Umbilical cord (tissue), 2 donors: ENCODE measurements around the gene PPP2R2B. TPM values are rescaled to one million over a fixed set of nuclear protein-coding genes. Genes with fewer than 3 reads are reported as not detected.

Experiments used
- DNase-seq: peaks from one replicate; pipeline ENCODE4 v3.0.0-alpha.2; 2015; ENCODE audit warnings: low spot score
- total RNA-seq: library from RNA; depleted of rRNA; stranded (reverse); fragments of >200 nt; gene quantifications from one replicate; pipeline ENCODE4 v1.2.3, GENCODE V29; 2014; ENCODE audit warnings: low replicate concordance; ENCODE audit not compliant: insufficient read depth

Gene PPP2R2B
- total RNA-seq, 1 donor from 2014 or later = 5.1 TPM

- DNase-seq = no peak
Observed at GRCh38 chr5:146704949-146705665, 173.4 kb downstream of the PPP2R2B start.

DNA sequence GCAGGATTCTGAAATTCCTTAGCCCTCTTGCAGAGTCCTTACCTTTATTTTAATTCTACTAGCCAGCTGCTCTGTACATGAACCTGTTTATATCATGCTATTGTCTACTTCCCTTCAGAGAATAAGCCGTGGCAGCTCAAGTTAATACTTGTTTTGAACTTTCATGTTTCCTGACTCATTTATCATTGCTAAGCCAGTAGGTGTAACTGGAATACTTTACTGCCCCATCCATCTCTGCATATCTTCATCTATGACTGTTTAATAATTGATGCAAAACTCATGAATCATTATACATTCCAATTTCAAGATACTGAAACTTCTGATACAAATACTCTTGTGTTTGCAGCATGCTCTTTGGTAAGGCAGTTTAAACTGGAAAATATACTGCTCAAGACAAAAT lies 174.7 kb downstream of the PPP2R2B start:
- DNase-seq = peak; percentile 77

DNA sequence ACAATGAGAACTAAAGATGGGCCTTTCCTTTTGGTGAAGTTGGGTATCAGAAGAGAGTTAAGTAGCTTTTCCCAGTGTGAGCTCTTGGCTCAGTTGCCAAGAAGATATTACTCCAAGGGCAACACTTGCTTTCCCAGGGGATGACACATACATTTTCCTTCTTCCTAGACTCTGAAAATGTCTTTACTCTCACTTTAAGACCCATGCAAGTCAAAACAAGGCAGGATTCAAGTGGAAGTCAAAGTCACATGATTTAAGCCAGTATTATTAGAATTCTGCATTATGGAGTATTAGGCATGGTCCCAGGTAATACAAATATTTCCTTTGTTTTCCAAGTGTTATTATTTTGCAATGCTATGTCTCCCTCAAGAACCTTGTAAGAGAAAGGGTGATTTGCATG lies 175.1 kb downstream of the PPP2R2B start:
- peak; percentile 18 for DNase-seq

DNA sequence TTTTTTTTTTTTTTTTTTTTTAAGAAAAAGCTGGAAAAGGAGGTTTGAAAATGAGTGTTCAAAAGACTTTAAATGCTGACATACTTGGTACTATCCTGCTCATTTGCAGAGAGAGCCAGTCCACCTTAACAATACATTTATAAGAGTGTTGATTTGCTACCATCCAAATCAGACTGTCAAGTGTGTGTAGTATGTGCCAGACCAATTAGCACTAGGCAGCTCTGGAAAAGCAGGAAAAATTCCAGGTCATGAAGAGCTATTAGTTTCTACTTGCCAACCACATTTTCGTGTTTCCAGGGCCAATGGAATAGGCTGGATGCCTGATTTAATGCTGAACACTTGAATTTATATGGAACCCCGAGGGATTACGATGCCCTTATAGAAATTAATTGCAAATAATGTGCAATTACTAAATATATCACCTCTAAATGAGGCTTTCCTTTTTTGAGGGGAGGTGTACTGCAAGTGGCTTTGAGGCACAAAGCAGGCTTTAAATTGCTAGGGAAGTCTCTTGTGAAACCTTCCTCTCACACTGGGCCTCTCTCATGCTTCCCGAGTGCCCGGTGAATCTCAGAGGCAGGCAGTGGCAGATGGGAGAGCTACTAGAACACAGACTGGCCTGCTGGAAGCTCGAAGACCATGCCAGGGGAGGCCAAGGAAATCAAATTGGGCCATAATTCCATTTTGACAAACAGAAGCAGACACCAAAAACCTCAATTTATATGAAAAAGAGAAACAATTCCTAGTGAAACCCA lies 178.7 kb downstream of the PPP2R2B start:
- no peak for DNase-seq

GRCh38 chr5:146699138-146699537 lies 179.4 kb downstream of the PPP2R2B start:
- DNase-seq = peak; percentile 50

GRCh38 chr5:146698651-146699050 lies 179.9 kb downstream of the PPP2R2B start:
- no peak for DNase-seq

GRCh38 chr5:146697211-146697610 lies 181.3 kb downstream of the PPP2R2B start:
- no peak for DNase-seq

DNA sequence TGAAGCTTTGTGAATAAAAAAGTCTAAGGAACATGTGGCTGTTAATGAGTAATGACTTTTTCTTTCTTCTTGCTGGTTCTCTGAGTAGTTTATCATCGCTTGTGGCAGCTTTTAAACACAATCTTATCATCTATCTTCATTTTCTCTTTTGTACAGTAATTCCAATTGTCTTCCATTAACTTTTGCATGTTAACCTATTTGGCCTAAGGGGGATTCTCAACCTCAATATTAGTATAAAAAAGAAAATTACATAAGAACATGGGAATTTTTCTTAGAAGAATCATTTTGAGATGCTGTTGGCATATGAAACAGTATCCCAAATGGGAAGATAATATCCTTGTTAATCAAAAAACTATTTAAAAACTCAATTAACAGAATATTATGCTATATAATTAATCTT lies 182.9 kb downstream of the PPP2R2B start:
- DNase-seq = no peak

DNA sequence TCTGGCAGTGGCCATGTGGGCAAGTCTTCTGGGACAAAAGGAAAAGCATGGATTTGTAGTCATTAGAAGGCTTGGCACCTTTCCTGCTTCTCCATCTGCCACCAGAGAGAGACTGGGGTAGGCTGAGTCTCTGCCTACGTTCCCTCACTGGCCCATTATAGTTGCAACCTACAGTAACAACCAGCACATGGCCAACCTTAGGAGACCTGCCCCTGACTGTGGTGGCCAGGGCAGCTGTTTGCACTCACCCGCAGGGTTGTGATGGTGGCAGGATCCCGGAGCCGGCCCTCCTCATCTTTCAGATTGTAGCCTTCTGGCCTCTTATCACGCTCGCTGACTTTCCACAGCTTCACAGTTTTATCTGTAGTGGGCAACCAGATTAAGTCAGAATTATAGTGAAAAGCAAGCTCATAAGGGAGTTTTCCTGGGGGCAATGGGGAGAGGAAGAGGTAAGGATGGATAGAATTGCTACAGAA lies 187.6 kb downstream of the PPP2R2B start:
- DNase-seq = no peak

DNA sequence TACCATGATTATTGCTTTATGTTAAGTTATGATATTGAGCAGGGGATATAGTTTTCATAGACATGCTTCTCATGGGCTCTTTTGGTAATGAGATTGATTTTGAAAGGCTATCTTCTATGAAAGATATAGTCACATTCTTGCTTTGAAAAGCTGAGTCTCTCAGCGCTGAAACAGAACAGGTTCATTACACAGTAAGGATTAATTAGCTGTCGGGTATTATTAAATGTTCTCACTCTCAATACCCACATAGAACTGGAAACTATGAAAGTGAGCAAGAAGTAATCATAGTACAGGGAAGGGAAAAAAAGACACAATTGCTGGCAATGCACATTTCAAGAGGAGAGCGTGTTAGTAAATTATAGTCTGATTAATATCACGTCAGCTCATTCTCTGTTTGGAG lies 190.9 kb downstream of the PPP2R2B start:
- DNase-seq = no peak

DNA sequence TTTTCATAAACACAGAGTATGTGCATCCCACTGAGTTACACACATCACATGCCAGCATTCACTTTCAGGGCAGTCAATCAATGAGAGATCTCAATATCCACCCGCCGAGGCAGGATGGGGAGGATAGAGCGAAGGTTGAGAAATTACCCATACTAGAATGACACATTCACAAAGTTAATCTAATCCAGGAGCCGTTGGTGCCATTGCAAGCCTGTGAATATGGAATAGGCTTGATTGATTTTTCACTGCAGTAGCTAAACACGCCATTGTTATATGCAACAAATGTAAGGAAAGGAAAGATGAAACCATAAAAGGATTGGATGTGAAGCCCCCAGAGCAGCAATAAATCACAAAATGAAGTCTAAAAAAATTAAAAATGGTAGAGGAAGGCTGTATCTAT lies 194.7 kb downstream of the PPP2R2B start:
- no peak for DNase-seq

- no peak for DNase-seq
Observed at GRCh38 chr5:146682899-146683532, 195.5 kb downstream of the PPP2R2B start.

DNA sequence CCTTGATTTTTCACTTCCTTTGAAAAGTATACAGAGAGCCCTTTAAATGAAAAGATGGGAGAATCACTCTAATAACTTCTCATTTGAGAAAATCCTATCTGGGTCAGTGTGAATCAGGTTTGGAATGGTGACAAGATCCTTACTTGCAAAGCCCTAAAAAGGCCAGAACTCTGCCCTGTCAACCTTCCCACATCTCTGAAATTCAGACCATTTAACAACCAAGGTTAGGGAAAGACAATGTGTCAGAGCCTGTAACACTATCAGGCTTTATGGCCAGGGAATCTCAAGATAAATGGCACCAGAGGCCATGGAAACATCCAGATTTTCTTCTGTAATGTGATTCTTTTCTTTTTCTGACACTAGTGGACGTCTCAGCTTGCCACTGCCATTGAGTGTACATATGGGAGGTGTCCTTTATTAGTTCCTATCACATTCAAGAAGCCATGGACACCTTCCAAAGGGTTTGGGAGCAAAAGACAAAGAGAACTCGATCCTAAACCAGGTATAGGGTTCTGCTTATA lies 196.9 kb downstream of the PPP2R2B start:
- DNase-seq = peak; percentile 43

DNA sequence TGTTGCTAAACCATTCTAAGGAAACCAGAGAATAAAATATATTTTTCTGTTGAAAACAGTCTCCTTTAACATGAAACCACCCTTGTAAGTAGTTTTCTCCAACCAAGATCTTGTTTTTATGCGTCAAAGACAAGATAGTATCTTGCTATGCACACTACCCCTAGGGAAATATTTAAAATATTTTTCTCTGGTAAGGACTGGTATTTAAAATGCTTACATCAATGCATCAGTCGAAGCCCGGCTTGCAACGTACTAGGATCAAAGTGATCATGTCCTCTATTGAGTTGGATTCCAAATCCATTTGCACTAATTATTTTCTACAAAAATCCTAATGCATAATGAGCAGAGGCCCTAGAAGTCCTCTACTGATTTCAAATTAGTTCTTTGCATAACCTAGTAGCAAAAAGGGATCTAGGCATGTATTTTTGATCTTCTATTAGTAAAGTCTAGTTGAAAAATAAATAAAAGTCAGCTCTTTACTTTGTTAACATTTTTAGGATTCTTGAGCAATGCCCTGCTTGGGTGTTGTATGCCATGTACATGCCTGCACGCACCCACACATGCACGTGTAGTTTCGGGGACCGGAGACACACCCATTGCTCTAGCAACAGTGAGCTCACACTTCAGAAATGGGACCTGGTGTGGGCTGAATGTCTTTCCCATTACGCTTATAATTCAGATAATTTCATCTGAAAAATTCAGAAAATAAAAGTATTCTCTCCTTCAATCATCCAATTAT lies 197.5 kb downstream of the PPP2R2B start:
- DNase-seq = peak; percentile 60

DNA sequence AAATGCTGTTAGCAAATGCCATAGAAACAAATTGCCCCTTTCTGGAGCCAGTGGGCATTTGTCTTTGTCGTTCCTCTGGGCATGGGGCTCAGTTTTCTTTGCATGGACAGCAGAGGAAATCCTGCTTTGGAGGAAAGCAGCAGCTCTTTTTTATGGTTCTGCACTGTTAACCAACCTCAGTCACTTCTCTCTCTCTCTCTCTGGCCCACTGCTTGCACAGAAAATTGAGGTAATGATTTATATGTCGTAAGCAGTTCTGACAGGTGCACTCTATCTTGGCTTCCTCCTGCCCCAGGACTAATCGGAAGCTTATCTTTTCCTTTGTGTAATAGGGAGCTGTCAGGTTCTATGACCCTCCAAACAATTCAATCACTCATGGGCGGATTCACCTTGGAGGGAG lies 202.9 kb downstream of the PPP2R2B start:
- no peak for DNase-seq

GRCh38 chr5:146672866-146673265 lies 205.7 kb downstream of the PPP2R2B start:
- no peak for DNase-seq

DNA sequence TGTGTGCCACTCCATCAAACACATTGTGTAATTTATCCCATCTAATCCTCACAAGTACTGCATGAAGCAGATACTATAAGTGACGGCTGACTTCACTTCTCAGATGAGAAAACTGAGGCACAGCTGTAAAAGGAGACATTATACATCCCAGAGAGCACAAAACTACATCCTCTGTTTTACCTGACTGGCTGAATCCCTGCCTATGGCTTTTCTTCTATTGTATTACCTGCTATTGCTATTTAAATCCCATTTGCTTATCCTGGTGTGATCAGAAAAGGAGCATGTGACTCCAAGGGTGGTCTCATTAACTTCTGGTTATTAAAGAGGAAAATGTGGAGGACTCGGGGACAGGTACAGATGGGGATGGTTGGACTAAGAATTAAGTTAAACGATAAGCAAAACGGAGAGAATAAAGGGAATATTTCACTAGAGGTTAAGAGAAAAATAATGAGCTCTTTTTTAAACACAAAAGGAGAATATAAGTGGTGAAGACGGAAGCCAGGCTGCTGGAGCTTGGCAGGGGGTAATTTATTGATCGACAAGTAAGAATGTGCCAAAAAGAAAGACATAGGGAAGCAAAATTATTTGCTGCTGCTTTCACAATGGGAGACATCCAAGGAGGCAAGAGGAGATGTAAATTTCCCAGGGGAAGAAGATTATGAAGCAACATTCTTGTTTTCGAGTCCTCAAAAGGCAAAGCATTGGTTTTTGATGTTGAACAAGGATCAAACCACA lies 206.8 kb downstream of the PPP2R2B start:
- no peak for DNase-seq

DNA sequence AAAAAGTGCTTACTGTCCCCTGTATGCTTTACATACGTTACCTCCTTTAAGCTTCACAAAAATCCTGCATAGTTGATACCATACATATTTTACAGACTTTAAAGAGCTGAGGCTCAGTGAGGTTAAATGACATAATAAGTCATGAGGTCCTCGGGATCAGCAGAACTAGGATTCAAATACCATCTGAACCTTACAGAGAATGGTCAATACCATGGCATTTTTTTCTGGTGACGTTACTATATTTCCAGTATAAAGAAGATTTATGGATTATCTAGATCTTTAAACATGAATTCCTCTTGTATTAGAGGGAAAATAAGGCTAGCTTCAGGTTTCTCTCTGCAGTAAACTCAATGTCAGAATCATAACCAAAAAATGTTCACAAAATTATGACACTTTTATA lies 208.9 kb downstream of the PPP2R2B start:
- peak; percentile 75 for DNase-seq

GRCh38 chr5:146667633-146668272 lies 210.8 kb downstream of the PPP2R2B start:
- peak; percentile 87 for DNase-seq

GRCh38 chr5:146662229-146662628 lies 216.3 kb downstream of the PPP2R2B start:
- no peak for DNase-seq
